SW 1271 (cell line): Measurements from ENCODE around the gene BMERB1.
A peak's percentile ranks its signal among the peaks of the same experiment; 100 is the strongest.

ENCODE experiments used
- DNase-seq, 2 experiments: peaks; one replicate each; lab custom pipeline; 2025; lab: John Stamatoyannopoulos, UW

The BMERB1 gene

DNA sequence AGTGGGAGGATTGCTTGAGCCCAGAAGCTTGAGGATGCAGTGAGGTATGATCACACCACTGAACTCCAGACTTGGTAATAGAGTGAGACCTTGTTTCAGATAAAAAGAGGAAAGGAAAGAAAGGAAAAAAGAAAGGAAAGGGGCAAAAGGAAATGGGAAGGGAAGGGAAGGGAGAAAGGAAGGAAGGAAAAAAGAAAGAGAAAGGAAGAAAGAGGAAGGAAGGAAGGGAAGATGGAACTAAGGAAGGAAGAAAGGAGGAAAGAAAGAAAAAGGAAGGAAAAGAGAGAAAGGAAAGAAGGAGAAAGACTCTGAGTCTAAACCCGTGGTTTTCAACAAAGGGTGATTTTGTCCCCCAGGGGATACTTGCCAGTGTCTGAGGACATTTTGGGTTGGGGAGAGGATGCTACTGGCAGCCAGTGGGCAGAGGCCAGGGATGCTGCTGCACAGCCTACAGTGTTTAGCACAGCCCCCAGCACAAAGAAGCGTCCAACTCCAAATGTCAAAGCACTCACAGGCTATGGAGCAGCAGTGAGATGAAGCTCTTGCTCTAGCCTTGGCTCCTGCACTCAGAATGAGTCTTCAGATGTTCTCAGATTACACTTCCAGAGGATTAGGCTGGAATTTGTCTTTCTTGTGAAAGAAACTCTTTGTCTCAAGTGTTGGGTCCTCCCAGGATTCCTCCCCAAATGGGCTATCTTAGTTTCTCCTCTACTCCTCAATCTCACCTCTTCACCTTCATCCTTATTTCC is 64.2 kb downstream of the BMERB1 start:
- no peak for DNase-seq

DNA sequence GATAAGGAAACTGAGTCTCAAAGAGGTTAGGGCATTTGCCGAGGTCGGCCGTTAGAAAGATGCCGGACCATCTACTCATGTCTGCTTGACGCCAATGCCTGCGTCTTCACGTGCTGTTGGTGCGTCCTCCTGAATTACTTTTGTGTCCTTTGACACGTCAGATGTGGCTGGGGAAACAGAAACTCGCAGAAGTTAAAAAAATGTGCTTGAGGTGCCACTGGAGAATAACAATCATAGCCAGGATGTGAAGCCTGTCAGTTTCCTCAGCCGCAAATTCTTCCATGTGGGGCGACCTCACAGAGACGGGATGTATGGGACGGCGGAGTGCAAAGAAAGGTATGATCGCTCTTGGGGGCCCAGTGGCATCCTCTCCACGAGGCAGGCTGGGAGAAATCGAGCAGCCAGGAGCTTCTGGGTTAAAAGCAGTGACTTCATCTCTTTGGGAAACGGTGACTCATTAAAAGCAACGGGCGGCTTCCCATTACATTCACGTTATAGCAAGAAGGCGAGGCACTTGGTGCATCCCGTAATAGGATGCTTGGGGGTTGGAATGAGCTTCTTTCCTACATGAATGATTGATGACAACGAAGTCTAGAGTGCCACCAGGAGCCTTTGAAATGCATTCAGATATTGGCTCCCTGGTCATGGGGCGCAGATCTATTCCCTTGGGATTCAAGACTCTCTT is 67.8 kb downstream of the BMERB1 start:
- DNase-seq, result peak; percentile 68 to 86

DNA sequence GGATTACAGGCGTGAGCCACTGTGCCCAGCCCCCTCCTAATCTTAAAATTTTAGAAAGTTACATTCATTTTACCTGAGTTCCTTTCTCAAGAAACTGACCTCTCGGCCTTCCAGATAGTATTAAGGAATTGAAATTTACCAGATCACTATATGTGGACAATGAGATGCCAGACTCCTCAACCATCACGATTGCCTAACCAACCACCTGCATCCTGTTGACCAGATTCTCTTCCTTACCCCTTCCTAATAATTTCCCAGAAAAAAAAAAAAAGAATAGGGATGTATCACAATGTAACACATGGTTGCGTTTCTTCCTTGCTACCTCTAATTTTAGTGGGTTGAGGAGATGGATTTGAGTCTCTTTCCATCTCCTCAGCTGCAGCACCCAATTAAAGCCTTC is 72.1 kb downstream of the BMERB1 start:
- no peak for DNase-seq

DNA sequence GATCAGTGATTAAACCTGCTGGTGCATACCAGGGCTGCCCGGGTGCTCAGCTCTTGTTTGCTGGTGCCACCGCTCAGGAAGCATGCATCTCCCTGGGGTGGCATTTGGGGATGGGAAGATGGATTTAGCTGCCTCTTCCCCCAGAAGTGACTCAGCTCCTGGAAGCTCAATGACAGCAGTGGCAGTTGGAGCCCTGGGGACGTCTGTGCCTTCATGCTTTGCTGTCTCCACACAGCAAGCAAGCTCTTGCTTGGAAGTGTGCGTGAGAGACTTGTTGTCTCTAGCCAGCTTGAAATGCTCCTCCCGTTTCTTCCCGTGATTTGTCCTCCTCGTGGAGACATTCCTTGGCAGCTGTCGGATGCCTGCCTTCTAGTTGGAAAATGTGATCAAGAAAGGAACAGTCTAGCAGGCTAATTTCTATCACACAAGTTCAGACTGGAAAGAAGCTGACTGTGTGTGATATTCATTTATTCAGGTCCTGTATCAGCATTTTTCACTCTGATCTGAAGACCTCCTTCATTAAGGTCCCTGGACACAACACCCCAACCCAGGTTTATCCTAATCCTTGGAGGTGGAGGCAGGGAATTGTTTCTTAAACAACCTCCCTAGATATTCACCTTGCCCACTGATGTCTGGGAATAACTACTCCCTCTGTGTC is 73.0 kb downstream of the BMERB1 start:
- DNase-seq, result no peak

DNA sequence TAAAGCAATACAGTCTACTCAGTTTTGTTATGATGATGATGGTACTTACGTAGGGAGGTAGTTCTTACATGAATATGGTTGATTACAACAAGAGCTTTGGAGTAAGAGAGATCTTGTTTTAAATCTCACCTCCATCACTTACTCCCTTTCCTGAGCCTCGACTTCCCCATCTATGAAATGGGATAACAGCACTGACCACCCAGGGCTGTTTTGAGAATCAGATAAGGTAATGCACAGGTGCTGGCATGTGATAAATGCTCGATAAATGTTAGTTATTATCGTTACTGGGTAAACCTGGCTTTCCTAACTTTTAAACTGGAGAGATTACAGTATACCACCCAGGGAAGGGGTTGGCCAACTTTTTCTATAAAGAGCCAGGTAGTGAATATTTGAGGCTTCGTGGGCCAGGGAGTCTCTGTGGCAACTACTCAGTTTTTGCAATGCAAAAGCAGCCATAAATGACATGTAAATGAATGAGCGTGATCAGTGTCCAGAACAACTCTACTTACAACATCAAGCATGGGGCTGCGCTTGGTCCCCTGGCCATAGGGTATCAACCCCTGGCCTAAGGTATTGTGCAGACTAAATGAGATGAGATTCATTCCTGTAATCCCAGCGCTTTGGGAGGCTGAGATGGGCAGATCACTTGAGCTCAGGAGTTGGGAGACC is 73.7 kb downstream of the BMERB1 start:
- DNase-seq, result no peak

DNA sequence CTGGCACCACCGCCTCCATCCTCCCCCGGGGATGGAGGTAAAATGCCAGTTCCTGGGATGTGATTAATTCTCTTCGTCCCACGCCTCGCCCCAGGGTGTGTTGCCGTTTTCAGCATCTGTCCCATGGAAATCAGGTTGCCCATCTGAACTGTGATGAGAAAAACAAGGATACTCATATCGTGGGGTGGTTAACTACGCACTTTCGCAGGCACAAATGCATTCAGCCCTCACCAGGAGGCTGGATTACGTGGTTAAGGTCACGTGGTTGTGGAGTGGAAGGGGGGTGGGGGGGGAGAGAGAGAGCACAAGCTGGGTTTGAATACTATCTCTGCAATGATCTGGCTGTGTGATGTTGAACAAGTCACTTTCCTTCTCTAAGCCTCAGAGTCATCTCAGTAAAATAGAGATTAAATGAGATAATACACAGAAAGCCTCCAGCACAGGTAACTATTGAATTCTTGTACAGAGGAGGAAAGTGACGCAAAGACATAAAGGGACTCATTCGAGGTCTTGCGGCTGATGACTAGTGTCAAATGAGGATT is 74.7 kb downstream of the BMERB1 start:
- no peak for DNase-seq

DNA sequence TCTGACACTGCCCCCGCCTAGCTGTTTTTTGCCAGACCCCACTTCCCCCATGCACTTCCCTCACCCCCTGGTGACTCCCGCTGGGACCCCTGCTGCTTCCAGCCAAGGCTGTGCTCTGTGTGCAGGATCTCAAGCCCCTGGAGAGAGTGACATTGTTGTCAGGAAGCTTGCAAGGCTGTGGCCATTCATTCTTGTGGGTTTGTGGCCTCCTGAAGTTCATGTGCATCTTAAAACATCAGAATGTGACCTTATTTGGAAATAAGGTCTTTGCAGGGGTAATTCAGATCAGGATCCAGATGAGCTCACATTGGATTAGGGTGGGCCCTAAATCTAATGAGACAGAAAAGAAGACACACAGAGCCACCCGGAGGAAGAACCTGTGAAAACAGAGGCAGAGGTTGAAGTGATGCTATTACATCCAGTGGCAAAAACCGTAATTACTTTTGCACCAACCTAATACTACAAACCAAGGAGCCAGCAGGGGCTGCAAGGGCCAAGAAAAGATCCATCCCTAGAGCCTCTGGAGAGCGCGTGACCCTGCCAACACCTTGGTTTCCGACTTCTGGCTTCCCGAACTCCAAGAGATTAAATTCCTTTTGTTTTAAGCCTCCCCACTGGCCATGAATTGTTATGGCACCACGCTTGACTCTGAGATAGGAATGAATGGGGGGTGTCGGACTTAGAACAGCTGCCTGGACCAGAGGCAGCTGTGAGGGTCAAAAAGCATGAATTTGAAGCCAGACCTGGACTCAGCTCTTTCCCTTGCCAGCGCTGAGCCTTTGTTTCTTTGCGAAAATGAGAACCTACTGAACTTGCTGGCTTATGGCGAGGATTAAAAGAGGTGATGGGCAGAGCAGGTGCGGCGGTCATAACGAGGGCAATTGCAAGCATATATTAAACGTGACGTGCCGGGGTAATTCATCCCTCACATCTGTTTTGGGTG is 75.5 kb downstream of the BMERB1 start:
- no peak for DNase-seq

DNA sequence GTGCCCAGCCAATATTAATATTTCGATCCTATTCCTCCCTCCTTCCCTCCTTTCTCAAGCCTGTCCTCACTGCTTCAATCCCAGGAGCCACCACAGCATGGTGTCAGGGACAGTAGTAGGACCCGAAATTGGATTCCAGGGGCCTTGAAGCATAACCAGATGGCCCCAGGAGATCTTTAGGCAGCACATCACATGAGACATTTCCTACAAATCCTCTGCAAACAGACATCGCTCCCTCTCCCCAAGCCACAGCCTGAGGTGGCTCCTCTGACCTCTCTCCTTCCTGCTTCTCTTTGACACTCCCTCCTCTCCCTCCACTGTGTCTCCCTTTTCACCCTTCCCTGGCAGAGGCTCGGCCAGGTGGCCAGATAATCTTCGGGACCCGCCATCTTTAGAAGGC is 76.6 kb downstream of the BMERB1 start:
- no peak for DNase-seq

DNA sequence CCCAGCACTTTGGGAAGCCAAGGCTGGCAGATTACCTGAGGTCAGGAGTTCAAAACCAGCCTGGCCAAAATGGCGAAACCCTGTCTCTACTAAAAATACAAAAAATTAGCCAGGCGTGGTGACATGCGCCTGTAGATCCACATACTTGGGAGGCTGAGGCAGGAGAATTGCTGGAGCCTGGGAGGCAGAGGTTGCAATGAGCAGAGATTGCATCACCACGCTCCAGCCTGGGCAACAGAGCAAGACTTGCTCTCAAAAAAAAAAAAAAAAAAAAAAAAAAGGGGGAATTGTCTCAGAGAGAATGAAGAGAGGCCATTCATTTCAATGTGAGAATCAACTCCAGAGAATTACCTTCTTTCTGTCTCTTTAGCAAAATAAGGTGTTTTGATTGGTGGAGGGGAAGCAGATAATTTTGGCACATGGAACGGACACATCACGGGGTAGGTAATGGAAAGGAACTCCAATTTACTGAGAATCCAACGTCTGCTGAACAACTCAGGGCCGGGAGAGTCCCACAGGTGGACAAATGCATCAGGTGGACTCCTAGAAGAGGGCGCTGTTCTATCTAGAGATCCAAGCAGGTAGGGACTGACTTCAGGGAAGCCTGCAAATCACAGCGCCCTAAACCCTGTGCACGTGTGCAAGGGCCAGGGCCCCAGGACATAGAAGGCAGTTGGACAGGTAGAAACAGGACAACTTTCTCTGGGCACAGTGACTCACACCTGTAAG is 77.5 kb downstream of the BMERB1 start:
- DNase-seq, result no peak

DNA sequence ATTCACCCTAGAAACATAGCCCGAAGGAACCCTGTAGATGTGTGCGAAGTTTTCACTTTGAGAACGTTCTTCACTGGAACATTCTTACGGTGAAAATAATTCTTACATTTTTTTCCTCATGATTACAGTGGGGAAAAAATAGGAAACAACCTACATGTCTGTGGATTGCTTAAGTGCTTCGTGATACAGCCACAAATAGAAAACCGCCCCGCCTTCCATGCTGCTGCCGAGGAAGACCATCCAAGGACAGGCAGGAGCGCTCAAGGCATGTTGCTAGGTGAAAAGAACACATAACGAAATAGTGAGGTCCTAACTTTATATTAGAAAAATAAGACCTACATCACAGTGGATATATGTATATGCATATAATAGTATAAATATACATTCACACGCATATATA is 78.8 kb downstream of the BMERB1 start:
- DNase-seq, result no peak

DNA sequence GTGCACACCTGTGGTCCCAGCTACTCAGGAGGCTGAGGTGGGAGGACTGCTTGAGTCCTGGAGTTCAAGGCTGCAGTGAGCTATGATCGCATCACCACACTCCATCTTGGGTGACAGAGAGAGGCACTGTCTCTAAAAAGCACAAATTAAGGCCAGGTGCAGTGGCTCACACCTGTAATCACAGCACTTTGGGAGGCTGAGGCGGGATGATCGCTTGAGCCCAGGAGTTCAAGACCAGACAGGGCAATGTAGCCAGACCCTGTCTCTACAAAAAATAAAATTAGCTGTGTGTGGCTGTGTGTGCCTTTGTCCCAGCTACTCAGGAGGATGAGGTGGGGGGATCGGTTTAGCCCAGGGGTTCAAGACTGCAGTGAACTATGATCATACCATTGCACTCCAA is 81.6 kb downstream of the BMERB1 start:
- DNase-seq, result no peak

DNA sequence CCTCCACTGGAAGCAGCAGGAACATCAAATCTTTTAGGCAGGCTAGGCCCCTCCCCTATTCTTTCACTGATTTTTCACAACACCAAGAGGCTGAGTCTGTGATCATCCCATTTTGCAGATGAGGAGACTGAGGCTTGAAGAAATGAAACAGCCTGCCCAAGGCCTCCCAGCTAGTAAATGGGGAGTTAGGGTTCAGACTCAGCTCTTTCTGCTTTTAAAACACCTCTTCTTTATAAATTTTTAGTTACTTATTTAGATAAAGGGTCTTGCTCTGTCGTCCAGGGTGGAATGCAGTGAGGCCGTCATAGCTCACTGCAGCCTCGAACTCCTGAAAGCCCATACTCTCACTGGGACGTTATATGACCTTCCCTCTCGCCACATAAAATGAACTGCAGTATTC is 82.2 kb downstream of the BMERB1 start:
- DNase-seq, result no peak

DNA sequence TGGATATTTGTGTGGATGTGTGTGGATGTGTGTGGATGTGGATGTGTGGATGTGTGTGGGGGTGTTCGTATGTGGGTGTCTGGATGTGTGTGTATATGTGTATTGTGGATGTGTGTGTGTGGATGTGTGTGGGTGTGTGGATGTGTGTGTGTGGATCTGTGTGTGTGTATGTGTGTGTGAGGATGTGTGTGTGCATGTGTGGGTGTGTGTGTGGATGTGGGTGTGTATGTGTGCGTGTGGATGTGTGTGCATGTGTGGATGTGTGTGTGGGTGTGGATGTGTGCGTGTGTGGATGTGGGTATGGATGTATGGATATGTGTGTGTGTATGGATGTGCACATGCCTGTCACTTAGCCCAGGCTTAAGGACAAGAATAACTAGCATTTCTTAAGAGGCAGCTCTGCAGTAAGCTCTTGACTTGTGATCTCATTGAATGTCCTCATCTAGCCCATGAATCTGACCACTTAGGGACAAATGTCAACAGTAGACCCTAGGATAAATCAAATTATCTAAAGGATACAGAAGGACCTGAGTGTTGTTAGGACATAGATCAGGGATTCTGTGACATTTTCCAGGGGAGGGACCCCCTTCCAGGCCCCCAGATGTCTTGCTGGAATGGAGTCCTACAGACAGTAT is 83.5 kb downstream of the BMERB1 start:
- no peak for DNase-seq

DNA sequence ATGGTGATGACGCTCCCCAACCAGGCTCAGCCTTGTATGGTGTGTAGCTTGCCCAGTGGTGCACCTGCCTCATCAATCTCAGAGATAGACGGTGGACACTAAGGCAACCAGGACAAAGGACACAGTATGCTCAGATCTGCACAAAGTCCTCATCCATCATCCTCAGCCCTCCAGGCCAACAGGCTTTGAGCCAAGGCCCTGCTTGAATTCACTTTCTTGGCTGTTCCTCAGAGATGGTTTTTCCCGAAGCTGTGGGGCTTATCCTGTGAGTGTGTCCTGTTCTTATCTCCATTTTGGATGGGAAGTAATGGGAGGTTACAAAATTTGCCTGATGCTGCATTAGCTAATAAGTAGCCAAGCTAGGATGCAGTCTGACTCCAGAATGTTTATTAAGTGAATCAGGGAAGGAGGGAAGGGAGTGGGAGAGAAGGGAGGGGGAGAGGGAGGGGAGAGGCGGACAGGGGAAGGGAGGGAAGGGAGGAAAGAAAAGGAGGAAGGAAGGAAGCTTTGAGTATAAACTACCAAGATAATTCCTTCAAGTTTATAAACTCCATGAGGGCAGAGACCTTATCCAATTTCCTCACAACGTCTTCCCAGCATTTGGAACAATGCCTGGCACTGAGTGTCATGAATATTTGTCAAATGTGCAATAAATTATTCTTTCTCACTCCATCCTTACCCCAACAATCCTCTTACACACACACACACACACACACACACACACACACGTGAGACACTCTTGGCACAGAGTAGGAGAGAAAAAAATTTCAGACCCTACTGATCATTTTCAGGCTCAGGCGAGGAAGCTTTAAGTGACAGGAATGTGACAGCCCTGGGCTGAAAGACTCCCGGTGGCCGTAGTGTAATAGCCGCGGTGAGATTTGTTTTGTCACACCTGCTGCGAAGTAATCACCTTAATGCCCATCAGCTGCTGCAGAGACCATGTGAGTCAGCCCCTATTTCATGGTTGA is 84.3 kb downstream of the BMERB1 start:
- no peak for DNase-seq

DNA sequence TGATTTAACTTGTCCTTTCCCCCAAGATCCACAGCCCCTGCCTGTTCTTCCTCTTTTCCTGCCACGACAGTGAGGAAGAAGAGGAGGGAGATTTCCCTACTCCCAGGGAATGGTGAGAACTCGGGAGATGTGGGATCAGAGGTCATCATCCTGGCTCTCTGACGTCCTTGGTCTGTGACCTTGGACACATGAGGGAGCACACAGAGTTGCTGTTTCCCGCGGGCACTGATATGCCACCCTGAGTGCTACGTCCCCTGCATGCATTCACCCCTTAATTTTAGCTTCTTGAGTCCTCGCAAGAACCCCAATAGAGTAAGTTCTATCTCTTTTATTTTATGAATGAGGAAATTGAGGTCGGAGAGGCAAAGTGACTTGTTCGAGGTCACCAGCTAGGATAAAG is 85.4 kb downstream of the BMERB1 start:
- DNase-seq, result no peak

DNA sequence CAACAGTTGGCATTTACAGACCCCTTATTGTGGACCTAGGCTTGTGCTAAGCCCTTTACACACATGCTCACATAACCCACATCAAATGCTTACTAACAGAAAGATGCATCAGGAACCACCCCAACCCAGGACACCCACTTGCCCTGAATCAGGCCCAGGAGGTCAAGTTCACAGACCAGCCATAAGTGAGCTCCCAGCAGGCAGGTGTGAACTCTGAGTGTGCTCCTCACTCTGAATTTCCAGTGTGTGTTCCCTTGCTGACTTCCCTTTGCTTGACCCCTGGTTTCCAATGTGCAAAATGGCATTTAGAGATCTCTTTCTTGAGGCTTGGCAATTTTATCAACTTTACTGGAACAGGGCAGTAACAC is 87.0 kb downstream of the BMERB1 start:
- no peak for DNase-seq

DNA sequence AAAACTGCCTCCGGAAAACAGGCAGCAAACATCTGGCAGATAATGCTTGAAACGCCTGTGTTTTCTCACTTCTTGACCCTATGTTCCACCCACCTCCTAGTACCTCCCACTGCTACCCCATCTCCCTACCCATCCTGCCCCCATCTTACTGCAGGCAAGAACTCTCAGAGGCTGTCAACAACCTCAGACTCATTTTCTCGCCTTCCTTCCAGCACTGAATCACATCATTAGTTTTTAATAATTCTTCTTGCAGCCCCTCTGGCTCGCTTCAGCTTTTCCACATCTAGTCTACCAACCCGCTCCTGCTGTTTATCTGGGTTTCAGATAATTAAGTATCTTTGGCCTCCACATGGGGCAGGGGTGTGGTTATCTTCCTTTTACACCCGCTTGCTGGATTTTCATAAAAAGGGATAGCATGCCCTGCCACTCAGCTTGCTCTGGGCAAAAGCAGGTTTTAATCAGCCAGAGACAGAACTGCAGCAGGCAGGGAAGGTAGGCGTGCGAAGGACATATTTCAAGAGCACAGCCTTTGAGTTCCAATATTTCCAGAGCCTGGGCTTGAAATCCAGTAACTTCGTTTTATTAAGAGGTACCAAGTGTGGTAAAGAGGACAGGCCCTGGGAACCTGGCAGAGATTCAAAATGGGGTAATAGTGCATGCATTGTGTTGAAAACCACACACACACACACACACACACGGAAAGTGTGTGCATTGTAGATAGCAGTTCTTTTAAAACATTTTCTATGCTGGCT is 87.5 kb downstream of the BMERB1 start:
- DNase-seq, result no peak

DNA sequence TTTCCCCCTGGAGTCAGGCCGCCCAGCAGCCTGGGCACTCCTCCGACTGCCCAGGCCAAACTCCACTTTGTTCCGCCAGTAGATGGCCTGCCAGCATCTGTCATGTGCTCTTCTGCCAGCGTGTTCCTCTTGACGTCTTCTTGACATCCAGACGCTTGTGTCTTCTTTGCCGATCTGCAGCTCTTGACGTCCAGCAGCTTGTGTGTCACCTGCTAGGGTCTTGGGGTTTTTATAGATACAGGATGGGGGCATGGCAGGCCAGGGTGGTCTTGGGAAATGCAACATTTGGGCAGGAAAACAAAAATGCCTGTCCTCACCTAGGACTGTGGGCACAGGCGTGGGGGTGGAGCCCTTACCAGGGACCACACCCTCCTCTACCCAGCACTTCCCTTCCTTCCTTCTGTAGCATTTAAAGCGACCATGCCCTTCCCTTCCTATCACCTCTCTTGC is 88.7 kb downstream of the BMERB1 start:
- DNase-seq, result no peak
